Activated naive CD8-positive, alpha-beta T cell treated with anti-CD3 and anti-CD28 coated beads, Interleukin-2, amount 50 U/mL, for 24 hours (primary cell): ENCODE results near the gene NCOA6.

Experiments
- ATAC-seq: fragments of 150-1000 bp; cut with Tn5 transposase; one replicate; pipeline ENCODE4 v1.10.0; 2021
- DNase-seq: peaks from one replicate; pipeline ENCODE4 v3.0.0; 2021
- H3K27ac Mint-ChIP-seq: one replicate; pipeline ENCODE4 v1.8.0; 2021; ENCODE audit warnings: mild to moderate bottlenecking, mixed read lengths
- H3K27me3 Mint-ChIP-seq: one replicate; pipeline ENCODE4 v1.8.0; 2021; ENCODE audit warnings: mixed read lengths
- H3K36me3 Mint-ChIP-seq: one replicate; pipeline ENCODE4 v1.8.0; 2021; ENCODE audit warnings: low read depth, mixed read lengths
- H3K4me1 Mint-ChIP-seq: one replicate; pipeline ENCODE4 v1.8.0; 2021; ENCODE audit warnings: mixed read lengths
- H3K4me3 Mint-ChIP-seq: one replicate; pipeline ENCODE4 v1.8.0; 2021; ENCODE audit warnings: mild to moderate bottlenecking, moderate library complexity, mixed read lengths
- H3K9me3 Mint-ChIP-seq: one replicate; pipeline ENCODE4 v1.8.0; 2021; ENCODE audit warnings: mixed read lengths

Gene NCOA6

GRCh38 chr20:34711813-34712430 is 113.5 kb downstream of the NCOA6 start:
- no peak overlapping the region for H3K27ac Mint-ChIP-seq
- H3K4me1 Mint-ChIP-seq, result peaks cover 25% of the 10 kb centered on the region
- DNase-seq (no peak), ATAC-seq (no peak)
- H3K9me3 Mint-ChIP-seq, result no peaks in the 10 kb centered on the region
- H3K27me3 Mint-ChIP-seq, result no peaks in the 10 kb centered on the region
- H3K4me3 Mint-ChIP-seq, result no peak overlapping the region
- peaks cover 10% of the 10 kb centered on the region for H3K36me3 Mint-ChIP-seq

GRCh38 chr20:34710861-34711574 is 114.4 kb downstream of the NCOA6 start:
- H3K36me3 Mint-ChIP-seq, result peaks cover 10% of the 10 kb centered on the region
- peak overlapping the region; percentile 88 for H3K4me3 Mint-ChIP-seq
- H3K27ac Mint-ChIP-seq, result no peak overlapping the region
- H3K9me3 Mint-ChIP-seq, result no peaks in the 10 kb centered on the region
- ATAC-seq (no peak), DNase-seq (no peak)
- H3K4me1 Mint-ChIP-seq, result peaks cover 25% of the 10 kb centered on the region
- no peaks in the 10 kb centered on the region for H3K27me3 Mint-ChIP-seq

GRCh38 chr20:34710568-34710839 is 114.9 kb downstream of the NCOA6 start:
- no peak for DNase-seq
- Mint-ChIP-seq H3K27me3 (no peaks in the 10 kb centered on the region), H3K4me1 (peaks cover 25% of the 10 kb centered on the region), H3K27ac (peak overlapping the region; percentile 78), H3K36me3 (peaks cover 10% of the 10 kb centered on the region), H3K9me3 (no peaks in the 10 kb centered on the region), H3K4me3 (peak overlapping the region; percentile 88)
- no peak for ATAC-seq

GRCh38 chr20:34709831-34710567 is 115.5 kb downstream of the NCOA6 start:
- Mint-ChIP-seq H3K27me3 (no peaks in the 10 kb centered on the region), H3K9me3 (no peaks in the 10 kb centered on the region), H3K4me3 (peak overlapping the region; percentile 88), H3K4me1 (peaks cover 25% of the 10 kb centered on the region), H3K27ac (peak overlapping the region; percentile 78), H3K36me3 (peaks cover 10% of the 10 kb centered on the region)
- DNase-seq (no peak), ATAC-seq (peak; percentile 38)

- DNase-seq (peak; percentile 86), ATAC-seq (peak; percentile 78)
- H3K27ac Mint-ChIP-seq, result peak overlapping the region; percentile 73
- H3K36me3 Mint-ChIP-seq, result peaks cover 8% of the 10 kb centered on the region
- no peaks in the 10 kb centered on the region for H3K27me3 Mint-ChIP-seq
- H3K4me1 Mint-ChIP-seq, result peaks cover 27% of the 10 kb centered on the region
- H3K9me3 Mint-ChIP-seq, result no peaks in the 10 kb centered on the region
- H3K4me3 Mint-ChIP-seq, result peak overlapping the region; percentile 82
These were observed 116.2 kb downstream of the NCOA6 start for GRCh38 chr20:34709044-34709830.

- peaks cover 5% of the 10 kb centered on the region for H3K36me3 Mint-ChIP-seq
- peaks cover 27% of the 10 kb centered on the region for H3K4me1 Mint-ChIP-seq
- ATAC-seq (peak; percentile 16), DNase-seq (peak; percentile 75)
- no peaks in the 10 kb centered on the region for H3K27me3 Mint-ChIP-seq
- H3K9me3 Mint-ChIP-seq, result no peaks in the 10 kb centered on the region
- peak overlapping the region; percentile 82 for H3K4me3 Mint-ChIP-seq
- H3K27ac Mint-ChIP-seq, result peak overlapping the region; percentile 49
These were observed 116.8 kb downstream of the NCOA6 start for GRCh38 chr20:34708621-34709043.

- Mint-ChIP-seq H3K36me3 (no peaks in the 10 kb centered on the region), H3K27me3 (peaks cover 9% of the 10 kb centered on the region), H3K4me3 (no peak overlapping the region), H3K4me1 (peaks cover 25% of the 10 kb centered on the region), H3K9me3 (no peaks in the 10 kb centered on the region), H3K27ac (no peak overlapping the region)
- ATAC-seq, result no peak
- DNase-seq, result no peak
These were observed 118.3 kb downstream of the NCOA6 start for GRCh38 chr20:34706912-34707784.

- no peak for DNase-seq
- Mint-ChIP-seq H3K36me3 (no peaks in the 10 kb centered on the region), H3K4me3 (no peak overlapping the region), H3K9me3 (no peaks in the 10 kb centered on the region), H3K4me1 (peaks cover 25% of the 10 kb centered on the region), H3K27ac (no peak overlapping the region), H3K27me3 (peaks cover 12% of the 10 kb centered on the region)
- ATAC-seq, result no peak
These were observed 119.1 kb downstream of the NCOA6 start for GRCh38 chr20:34706302-34706875.

- H3K4me3 Mint-ChIP-seq, result peak overlapping the region; percentile 77
- peaks cover 24% of the 10 kb centered on the region for H3K4me1 Mint-ChIP-seq
- H3K27ac Mint-ChIP-seq, result no peak overlapping the region
These were observed 119.8 kb downstream of the NCOA6 start for GRCh38 chr20:34705397-34706301.

GRCh38 chr20:34705008-34705396 is 120.4 kb downstream of the NCOA6 start:
- H3K27ac Mint-ChIP-seq, result peak overlapping the region; percentile 49
- DNase-seq (no peak), ATAC-seq (no peak)
- no peaks in the 10 kb centered on the region for H3K36me3 Mint-ChIP-seq
- peaks cover 12% of the 10 kb centered on the region for H3K27me3 Mint-ChIP-seq
- no peaks in the 10 kb centered on the region for H3K9me3 Mint-ChIP-seq
- peaks cover 19% of the 10 kb centered on the region for H3K4me1 Mint-ChIP-seq
- peak overlapping the region; percentile 77 for H3K4me3 Mint-ChIP-seq

More at GRCh38 chr20:34705397-34706301, 119.8 kb downstream of the NCOA6 start:
- no peak for ATAC-seq
- Mint-ChIP-seq H3K36me3 (no peaks in the 10 kb centered on the region), H3K27me3 (peaks cover 12% of the 10 kb centered on the region), H3K9me3 (no peaks in the 10 kb centered on the region)
- peak; percentile 17 for DNase-seq

- DNase-seq, result peak; percentile 82
- H3K27me3 Mint-ChIP-seq, result peaks cover 12% of the 10 kb centered on the region
- no peaks in the 10 kb centered on the region for H3K9me3 Mint-ChIP-seq
- H3K4me1 Mint-ChIP-seq, result peaks cover 19% of the 10 kb centered on the region
- H3K27ac Mint-ChIP-seq, result peak within 1 kb of the TSS; percentile 76
- peak; percentile 29 for ATAC-seq
- no peaks in the 10 kb centered on the region for H3K36me3 Mint-ChIP-seq
- H3K4me3 Mint-ChIP-seq, result peak within 1 kb of the TSS; percentile 86
These were observed 121.1 kb downstream of the NCOA6 start, which contains the start of gene TP53INP2 for GRCh38 chr20:34704177-34705007. Gene TP53INP2, plus strand, starts transcription at chr20:34704344. Its CDS starts 4,396 bp downstream, at chr20:34708740.
